H1 (cell line): Measurements from ENCODE around the gene AFF1. TPM values are rescaled to one million over a fixed set of nuclear protein-coding genes. Genes with fewer than 3 reads are reported as not detected.

Source experiments
- BCL11A ChIP-seq, 2 experiments: IDR thresholded peaks; one replicate each; pipeline ENCODE4 v1.6.1; 2011; ENCODE audit warnings: low read depth in 2 of 2, low read length in 2 of 2, mild to moderate bottlenecking in 2 of 2
- CBX8 ChIP-seq: fragments of 300-800, 300-1000 bp; sonication (generic); IDR thresholded peaks from 2 replicates; pipeline ENCODE4 v1.7.1; 2016; ENCODE audit warnings: low read depth, low read length, borderline replicate concordance
- CHD1 ChIP-seq: IDR thresholded peaks from 2 replicates; pipeline ENCODE4 v1.6.1; 2012; ENCODE audit warnings: low read depth, low read length, improper control_type of control experiment
- HDAC6 ChIP-seq: IDR thresholded peaks from one replicate; pipeline ENCODE4 v1.7.1; 2012; ENCODE audit warnings: low read depth, mild to moderate bottlenecking, inconsistent platforms, low read length, moderate library complexity
- POLR2A ChIP-seq, 2 experiments: IDR thresholded peaks; 1 replicate in 1 of 2; 2 replicates in 1 of 2; pipeline ENCODE4 v1.6.1; 2011; ENCODE audit warnings: low read depth in 2 of 2, low read length in 2 of 2, mild to moderate bottlenecking in 2 of 2; ENCODE audit errors: control extremely low read depth in 1 of 2
- polyA plus RNA-seq, 7 experiments: library from polyadenylated mRNA; depleted of rRNA in 3 of 7; stranded (reverse) in 5 of 7; unstranded in 2 of 7; fragments of >200 nt in 5 of 7; fragments of 200-250 nt in 2 of 7; gene quantifications; 1 replicate in 5 of 7; 2 replicates in 1 of 7; 4 replicates in 1 of 7; pipeline versions ENCODE4 v1.2.1 to v1.2.3, GENCODE V29; 2011 to 2013; ENCODE audit warnings: missing spikeins in 2 of 7, mixed read lengths in 2 of 7
- total RNA-seq: library from RNA; stranded (reverse); fragmentation: NEBNext Ultra II Directional; extraction: Animal tissue kit (Norgen Biotek cat#: 25700); gene quantifications from 2 replicates; pipeline ENCODE4 v1.2.1, GENCODE V29; 2021
- TF ChIP-seq, protein P1 (sequence below): fragments of 300-600 bp; sonication (generic); IDR thresholded peaks from 2 replicates; pipeline ENCODE4 v1.7.1; 2012; ENCODE audit warnings: low read length, moderate library complexity, mild to moderate bottlenecking, inconsistent platforms; ENCODE audit not compliant: insufficient replicate concordance

The AFF1 gene
- total and polyA plus RNA-seq, 2 of the 8 experiments (the other 6 are each of a cell fraction or from before 2014, with no cell fraction given) = 14.8 to 85.5 TPM

DNA sequence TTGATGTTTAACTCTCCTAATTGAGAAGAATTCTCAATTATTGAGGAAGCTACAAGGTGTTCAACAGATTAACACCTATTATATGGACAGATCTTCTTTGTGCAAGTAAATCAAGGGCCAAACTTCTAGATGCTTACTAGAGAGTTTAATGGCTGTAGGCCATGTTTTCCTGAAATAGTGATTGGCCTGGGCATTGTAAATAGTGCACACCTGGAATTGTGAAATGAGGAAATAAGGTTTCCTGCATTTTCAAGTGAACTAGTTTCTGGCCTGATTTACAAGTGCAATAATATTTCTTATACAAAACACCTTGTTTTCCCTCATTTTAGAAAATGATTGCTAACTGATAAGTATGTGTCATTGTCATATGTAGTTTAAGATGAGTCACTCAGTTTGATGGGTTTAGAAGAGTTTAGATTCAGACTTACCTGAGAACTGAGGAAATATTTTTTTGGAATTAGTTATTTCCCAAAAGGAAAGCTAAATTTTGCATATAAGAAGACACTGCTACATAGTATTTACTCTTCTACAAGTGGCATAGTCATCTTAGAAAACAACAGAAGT, 21.2 kb downstream of the AFF1 start (continued):
- TF ChIP-seq, protein P1, sequence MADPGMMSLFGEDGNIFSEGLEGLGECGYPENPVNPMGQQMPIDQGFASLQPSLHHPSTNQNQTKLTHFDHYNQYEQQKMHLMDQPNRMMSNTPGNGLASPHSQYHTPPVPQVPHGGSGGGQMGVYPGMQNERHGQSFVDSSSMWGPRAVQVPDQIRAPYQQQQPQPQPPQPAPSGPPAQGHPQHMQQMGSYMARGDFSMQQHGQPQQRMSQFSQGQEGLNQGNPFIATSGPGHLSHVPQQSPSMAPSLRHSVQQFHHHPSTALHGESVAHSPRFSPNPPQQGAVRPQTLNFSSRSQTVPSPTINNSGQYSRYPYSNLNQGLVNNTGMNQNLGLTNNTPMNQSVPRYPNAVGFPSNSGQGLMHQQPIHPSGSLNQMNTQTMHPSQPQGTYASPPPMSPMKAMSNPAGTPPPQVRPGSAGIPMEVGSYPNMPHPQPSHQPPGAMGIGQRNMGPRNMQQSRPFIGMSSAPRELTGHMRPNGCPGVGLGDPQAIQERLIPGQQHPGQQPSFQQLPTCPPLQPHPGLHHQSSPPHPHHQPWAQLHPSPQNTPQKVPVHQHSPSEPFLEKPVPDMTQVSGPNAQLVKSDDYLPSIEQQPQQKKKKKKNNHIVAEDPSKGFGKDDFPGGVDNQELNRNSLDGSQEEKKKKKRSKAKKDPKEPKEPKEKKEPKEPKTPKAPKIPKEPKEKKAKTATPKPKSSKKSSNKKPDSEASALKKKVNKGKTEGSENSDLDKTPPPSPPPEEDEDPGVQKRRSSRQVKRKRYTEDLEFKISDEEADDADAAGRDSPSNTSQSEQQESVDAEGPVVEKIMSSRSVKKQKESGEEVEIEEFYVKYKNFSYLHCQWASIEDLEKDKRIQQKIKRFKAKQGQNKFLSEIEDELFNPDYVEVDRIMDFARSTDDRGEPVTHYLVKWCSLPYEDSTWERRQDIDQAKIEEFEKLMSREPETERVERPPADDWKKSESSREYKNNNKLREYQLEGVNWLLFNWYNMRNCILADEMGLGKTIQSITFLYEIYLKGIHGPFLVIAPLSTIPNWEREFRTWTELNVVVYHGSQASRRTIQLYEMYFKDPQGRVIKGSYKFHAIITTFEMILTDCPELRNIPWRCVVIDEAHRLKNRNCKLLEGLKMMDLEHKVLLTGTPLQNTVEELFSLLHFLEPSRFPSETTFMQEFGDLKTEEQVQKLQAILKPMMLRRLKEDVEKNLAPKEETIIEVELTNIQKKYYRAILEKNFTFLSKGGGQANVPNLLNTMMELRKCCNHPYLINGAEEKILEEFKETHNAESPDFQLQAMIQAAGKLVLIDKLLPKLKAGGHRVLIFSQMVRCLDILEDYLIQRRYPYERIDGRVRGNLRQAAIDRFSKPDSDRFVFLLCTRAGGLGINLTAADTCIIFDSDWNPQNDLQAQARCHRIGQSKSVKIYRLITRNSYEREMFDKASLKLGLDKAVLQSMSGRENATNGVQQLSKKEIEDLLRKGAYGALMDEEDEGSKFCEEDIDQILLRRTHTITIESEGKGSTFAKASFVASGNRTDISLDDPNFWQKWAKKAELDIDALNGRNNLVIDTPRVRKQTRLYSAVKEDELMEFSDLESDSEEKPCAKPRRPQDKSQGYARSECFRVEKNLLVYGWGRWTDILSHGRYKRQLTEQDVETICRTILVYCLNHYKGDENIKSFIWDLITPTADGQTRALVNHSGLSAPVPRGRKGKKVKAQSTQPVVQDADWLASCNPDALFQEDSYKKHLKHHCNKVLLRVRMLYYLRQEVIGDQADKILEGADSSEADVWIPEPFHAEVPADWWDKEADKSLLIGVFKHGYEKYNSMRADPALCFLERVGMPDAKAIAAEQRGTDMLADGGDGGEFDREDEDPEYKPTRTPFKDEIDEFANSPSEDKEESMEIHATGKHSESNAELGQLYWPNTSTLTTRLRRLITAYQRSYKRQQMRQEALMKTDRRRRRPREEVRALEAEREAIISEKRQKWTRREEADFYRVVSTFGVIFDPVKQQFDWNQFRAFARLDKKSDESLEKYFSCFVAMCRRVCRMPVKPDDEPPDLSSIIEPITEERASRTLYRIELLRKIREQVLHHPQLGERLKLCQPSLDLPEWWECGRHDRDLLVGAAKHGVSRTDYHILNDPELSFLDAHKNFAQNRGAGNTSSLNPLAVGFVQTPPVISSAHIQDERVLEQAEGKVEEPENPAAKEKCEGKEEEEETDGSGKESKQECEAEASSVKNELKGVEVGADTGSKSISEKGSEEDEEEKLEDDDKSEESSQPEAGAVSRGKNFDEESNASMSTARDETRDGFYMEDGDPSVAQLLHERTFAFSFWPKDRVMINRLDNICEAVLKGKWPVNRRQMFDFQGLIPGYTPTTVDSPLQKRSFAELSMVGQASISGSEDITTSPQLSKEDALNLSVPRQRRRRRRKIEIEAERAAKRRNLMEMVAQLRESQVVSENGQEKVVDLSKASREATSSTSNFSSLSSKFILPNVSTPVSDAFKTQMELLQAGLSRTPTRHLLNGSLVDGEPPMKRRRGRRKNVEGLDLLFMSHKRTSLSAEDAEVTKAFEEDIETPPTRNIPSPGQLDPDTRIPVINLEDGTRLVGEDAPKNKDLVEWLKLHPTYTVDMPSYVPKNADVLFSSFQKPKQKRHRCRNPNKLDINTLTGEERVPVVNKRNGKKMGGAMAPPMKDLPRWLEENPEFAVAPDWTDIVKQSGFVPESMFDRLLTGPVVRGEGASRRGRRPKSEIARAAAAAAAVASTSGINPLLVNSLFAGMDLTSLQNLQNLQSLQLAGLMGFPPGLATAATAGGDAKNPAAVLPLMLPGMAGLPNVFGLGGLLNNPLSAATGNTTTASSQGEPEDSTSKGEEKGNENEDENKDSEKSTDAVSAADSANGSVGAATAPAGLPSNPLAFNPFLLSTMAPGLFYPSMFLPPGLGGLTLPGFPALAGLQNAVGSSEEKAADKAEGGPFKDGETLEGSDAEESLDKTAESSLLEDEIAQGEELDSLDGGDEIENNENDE = no peak
- no peak for TF ChIP-seq POLR2A (IDR thresholded peaks at IDR 0.05; ENCODE audit: control extremely low read depth in 1 of 2, low read depth in 2 of 2, low read length in 2 of 2)
- TF ChIP-seq CHD1 = no peak
- no peak for TF ChIP-seq CBX8
- no peak for TF ChIP-seq BCL11A (IDR thresholded peaks at IDR 0.05; ENCODE audit: low read depth in 2 of 2, low read length in 2 of 2)
- no peak for TF ChIP-seq HDAC6
